GM13977 (cell line): ENCODE data around the gene PAPPA.

Experiments
- DNase-seq: peaks from one replicate; pipeline ENCODE4 v3.0.0; 2012; ENCODE audit warnings: low spot score
- CTCF ChIP-seq: IDR thresholded peaks from 2 replicates; pipeline ENCODE4 v1.5.1; 2012; ENCODE audit warnings: mild to moderate bottlenecking, control low read depth; ENCODE audit not compliant: insufficient read depth; ENCODE audit errors: extremely low read depth, missing control alignments
- in situ Hi-C: fragments of 300-500 bp; cut with MboI; formaldehyde crosslinking; loops from one replicate; pipeline ENCODE4 v1.12.0; 2022; ENCODE audit warnings: low sequenced_read_pairs, low pct_unique_long_range_greater_than_20kb, mixed read lengths, inconsistent platforms; ENCODE audit not compliant: unreplicated experiment

The PAPPA gene

DNA sequence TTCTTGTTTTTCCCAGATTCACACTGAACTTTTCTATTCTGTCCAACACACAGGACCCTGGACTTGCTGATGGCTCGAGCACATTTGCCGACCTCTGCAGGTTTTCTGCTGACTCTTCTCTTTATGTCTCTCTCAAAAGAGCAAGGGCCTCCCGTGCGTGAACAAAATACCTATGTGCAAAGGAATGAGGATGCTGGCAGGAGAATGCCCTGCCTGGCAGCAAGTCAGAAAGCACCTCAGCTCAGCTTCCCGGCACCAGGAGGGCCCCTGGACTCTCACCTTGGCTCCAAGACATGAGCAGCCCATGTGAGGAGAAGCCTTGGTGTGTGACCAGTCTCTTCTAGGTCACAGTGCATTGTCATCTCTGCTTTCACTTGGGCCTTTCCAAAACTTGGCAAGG, 36.1 kb downstream of the PAPPA start:
- no peak for TF ChIP-seq CTCF
- no peak for DNase-seq
- in situ Hi-C loops: no loop called here

DNA sequence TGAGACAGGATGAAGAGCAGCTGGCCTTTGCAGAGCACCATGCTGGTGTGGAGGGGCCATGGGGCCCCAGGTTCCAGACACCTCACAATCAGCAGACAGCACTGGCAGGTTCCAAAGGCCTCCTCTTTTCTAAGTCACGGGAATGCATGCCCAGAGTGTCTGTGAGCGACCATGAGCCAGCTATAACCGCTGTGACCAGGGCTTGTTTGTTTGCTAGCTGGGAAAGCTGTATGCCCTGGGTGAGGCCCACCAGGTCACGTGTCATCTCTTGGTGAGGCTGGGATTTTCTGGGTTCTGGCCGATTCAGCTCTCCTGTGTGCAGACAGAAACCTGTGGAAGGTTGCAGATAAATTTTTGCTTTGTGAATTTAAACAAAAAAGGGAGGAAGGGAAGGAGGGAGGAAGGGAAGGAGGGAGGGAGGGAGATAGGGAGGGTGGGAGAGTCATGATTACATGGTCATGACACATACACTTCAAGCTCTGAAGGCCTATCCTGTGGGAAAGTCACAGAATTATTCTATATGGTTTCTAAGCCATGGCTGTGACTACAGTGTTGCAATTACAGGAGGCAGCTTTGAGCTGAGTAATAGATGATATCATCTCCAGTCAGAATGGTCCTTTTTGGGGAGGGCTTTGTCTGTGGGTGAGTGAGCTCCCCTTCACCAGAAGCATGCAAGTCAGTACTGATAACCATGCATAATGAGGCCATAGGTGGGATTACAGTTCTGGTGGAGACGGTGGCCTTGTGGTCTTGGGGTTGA, 37.2 kb downstream of the PAPPA start:
- in situ Hi-C loops: no loop called here
- DNase-seq: no peak
- no peak for TF ChIP-seq CTCF

DNA sequence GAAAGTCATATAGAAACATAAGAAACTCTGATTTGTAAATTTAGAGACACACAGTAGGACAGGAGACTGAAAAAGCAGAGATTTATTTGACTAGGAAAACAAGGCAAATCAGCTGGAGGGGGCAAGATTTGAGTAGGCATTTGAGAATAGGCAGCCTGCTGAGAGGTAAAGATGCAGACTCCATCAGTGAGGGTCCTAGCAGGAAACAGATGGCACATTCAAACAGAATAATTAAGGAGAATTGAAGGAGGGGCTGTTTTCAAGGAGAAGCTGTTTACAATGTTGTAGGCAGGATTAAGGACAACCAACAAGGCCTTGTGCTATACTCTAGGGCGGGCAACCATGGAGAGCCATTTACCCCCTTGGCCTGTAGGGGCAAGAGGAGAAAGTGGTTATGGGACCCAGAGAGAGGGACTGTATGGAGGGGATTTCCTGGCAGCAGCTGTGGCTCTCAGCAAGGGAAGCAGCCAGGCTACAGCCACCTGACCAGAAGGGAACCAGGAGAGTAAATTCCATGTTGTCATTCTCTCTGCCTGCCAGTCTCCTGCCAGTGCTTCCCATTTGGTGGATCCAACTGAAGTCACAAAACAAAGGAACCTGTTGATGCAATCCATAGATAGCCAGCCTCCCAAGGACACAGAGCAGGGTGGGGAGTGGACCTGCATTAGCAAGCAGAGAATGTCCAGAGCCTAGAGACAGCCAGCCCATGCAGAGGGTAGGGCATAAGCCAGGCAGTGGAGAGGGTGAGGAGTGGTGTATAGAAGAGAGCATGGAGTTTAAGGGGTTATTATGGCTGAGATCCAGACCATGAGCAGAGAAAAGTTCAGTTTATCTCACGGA, 38.2 kb downstream of the PAPPA start:
- in situ Hi-C loops: no loop called here
- TF ChIP-seq CTCF: no peak
- no peak for DNase-seq

- in situ Hi-C loops: no loop called here
- no peak for DNase-seq
- TF ChIP-seq CTCF: no peak
Observed at GRCh38 chr9:116193636-116194035, 40.0 kb downstream of the PAPPA start.

- in situ Hi-C loops: no loop called here
- no peak for TF ChIP-seq CTCF
- no peak for DNase-seq
Observed at GRCh38 chr9:116196806-116197205, 43.2 kb downstream of the PAPPA start.

DNA sequence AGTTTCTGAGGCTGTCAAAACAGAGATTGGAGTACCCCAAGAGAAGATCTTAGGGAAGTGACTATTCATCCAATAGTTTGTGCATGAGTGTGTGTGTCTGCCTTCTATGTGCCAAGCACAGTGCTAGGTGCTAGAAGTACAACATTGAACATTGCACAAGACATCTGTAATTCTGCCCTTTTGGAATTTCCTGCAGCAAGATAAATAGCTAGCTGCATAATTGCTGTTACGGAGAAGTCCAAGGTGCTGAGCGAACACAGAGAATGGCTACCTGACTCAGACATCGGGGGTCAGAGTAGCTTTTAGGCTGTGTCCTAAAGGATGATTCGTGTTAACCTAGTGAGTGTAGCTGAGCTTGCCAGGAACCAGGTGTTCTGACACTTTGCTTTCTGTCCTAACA, 44.8 kb downstream of the PAPPA start:
- DNase-seq: no peak
- in situ Hi-C loops: no loop called here
- TF ChIP-seq CTCF: no peak
